ENCODE data around the gene G2E3.

DNA sequence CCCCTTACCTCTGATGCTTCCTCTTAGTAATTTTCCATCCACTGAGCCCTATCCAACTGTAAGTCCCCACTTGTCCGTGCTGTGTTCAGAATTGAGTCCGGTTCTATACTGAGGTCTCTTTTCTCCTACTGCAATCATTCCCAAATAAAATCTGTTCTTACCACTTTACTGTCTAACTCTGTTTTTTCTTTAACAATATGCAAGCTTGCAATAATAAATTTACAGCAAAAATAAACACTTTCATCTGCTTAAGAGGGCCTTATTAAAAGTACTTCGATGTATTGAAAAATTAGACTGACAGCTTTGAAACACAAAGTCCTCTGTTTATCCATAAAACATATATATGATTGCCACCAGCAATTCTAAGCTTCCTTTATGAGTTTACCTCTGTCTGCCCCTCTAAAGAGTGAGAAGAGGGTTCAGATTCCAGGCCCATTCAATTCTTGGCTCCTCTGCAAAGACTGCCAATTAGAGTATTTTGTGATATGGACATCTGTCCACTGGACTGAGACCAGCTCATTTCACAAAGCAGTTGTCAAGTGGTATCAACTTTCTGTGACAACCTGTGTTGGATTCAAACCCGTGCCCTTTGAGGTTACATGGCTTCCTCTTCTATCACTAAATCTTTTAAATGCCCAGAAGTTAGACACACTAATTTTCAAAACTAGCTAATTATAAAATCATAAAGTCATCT is 39.9 kb upstream of the G2E3 start:
- TF ChIP-seq CTCF (conservative IDR thresholded peaks at IDR 0.05 in 1 of 2, IDR thresholded peaks at IDR 0.05 in 1 of 2; ENCODE audit: low read depth in 1 of 2, low read length in 2 of 2) (no peak), EZH2 (IDR thresholded peaks at IDR 0.05; ENCODE audit: low read length, missing control alignments) (no peak)

Data from fibroblast of lung (primary cell).